Activated T-helper 9 cell treated with anti-CD3 and anti-CD28 coated beads, Interleukin-2, amount 50 U/mL, for 16 hours (primary cell): ENCODE results near the gene ZBTB12.
"Not testable (repeated sequence)": the region's sequence is repeated elsewhere in the genome, so short reads cannot be mapped to it uniquely, and the experiment has no call there.

ENCODE experiments used
- DNase-seq: peaks from one replicate; pipeline ENCODE4 v3.0.0-alpha.2; 2020; ENCODE audit warnings: low read depth

The ZBTB12 gene

GRCh38 chr6:31920811-31921210 lies 18.9 kb upstream of the ZBTB12 start:
- DNase-seq: no peak

- DNase-seq: no peak
Observed at GRCh38 chr6:31919624-31920303, 17.9 kb upstream of the ZBTB12 start.

- DNase-seq: no peak
Observed at GRCh38 chr6:31918069-31918720, 16.3 kb upstream of the ZBTB12 start.

GRCh38 chr6:31915756-31916155 lies 13.9 kb upstream of the ZBTB12 start:
- DNase-seq: no peak

- no peak for DNase-seq
Observed at GRCh38 chr6:31915351-31915750, 13.5 kb upstream of the ZBTB12 start.

GRCh38 chr6:31911826-31912585 lies 10.1 kb upstream of the ZBTB12 start:
- DNase-seq: no peak

- not testable (repeated sequence) for DNase-seq
Observed at GRCh38 chr6:31909298-31909697, 7.4 kb upstream of the ZBTB12 start.

GRCh38 chr6:31908791-31909190 lies 6.9 kb upstream of the ZBTB12 start:
- DNase-seq: no peak

GRCh38 chr6:31908255-31908654 lies 6.4 kb upstream of the ZBTB12 start:
- DNase-seq: not testable (repeated sequence)

- no peak for DNase-seq
Observed at GRCh38 chr6:31907158-31907813, 5.4 kb upstream of the ZBTB12 start.

GRCh38 chr6:31906727-31907126 lies 4.8 kb upstream of the ZBTB12 start:
- not testable (repeated sequence) for DNase-seq

GRCh38 chr6:31906122-31906521 lies 4.2 kb upstream of the ZBTB12 start:
- DNase-seq: no peak

GRCh38 chr6:31905041-31905440 lies 3.2 kb upstream of the ZBTB12 start:
- DNase-seq: no peak

GRCh38 chr6:31903957-31904356 lies 2.1 kb upstream of the ZBTB12 start:
- no peak for DNase-seq

- peak; percentile 64 for DNase-seq
Observed at GRCh38 chr6:31901415-31901952, 402 bp downstream of the ZBTB12 start.

- DNase-seq: no peak
Observed at GRCh38 chr6:31900917-31901414, 920 bp downstream of the ZBTB12 start.

- DNase-seq: no peak
Observed at GRCh38 chr6:31899882-31900722, 1.8 kb downstream of the ZBTB12 start.

- DNase-seq: no peak
Observed at GRCh38 chr6:31899215-31899614, 2.7 kb downstream of the ZBTB12 start.

GRCh38 chr6:31898383-31899011 lies 3.4 kb downstream of the ZBTB12 start:
- no peak for DNase-seq

- DNase-seq: peak; percentile 80
Observed at GRCh38 chr6:31897612-31898382, 4.1 kb downstream of the ZBTB12 start, which contains the start of gene EHMT2. TSS of gene EHMT2 (minus strand) at chr6:31897698. CDS start at chr6:31897677, 21 bp downstream.
